Measurements from ENCODE around the gene LCAT. TPM values are rescaled to one million over a fixed set of nuclear protein-coding genes. Genes with fewer than 3 reads are reported as not detected.

LCAT gene
- total RNA-seq, 1 donor from 2014 or later: 17.0 TPM

DNA sequence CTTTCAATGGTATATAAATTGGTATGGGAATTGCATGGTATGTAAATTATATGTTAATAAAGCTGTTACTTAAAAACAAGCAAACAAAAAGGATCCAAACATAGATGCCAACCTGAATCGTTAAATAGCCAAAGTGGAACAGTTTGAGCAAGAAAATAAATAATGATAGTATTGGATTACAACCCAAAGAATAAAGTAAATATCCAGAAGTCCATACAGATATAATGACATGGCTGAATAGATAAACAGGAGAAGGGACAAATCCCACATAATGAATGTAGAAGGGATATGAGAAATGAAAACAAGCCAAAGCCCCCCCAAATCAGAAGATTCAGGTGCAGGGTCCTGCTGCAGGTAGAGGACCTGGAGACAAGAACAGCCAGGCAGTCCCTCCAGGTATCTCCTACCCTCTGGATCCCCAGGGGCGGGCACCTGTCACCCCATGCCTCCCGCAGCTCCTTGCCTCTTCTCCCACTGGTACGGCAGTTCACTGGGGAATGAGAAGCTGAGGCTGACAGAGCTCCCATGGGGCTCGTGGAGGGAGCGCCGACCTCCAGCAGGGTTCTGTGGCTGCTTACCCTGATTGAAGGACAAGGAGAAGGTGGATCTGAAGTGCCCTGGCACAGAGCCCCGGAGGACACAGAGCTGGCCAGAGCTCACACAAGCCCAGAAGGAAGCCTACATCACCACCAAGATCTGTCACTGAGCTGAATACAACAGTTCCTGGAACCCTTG, 9.9 kb upstream of the LCAT start:
- Mint-ChIP-seq H3K4me3 (no peak overlapping the region), H3K9me3 (no peaks in the 10 kb centered on the region), H3K36me3 (ENCODE audit: low read depth) (peaks cover 29% of the 10 kb centered on the region), H3K4me1 (no peaks in the 10 kb centered on the region), H3K27ac (no peak overlapping the region), H3K27me3 (no peaks in the 10 kb centered on the region)
- TF ChIP-seq, protein P1, sequence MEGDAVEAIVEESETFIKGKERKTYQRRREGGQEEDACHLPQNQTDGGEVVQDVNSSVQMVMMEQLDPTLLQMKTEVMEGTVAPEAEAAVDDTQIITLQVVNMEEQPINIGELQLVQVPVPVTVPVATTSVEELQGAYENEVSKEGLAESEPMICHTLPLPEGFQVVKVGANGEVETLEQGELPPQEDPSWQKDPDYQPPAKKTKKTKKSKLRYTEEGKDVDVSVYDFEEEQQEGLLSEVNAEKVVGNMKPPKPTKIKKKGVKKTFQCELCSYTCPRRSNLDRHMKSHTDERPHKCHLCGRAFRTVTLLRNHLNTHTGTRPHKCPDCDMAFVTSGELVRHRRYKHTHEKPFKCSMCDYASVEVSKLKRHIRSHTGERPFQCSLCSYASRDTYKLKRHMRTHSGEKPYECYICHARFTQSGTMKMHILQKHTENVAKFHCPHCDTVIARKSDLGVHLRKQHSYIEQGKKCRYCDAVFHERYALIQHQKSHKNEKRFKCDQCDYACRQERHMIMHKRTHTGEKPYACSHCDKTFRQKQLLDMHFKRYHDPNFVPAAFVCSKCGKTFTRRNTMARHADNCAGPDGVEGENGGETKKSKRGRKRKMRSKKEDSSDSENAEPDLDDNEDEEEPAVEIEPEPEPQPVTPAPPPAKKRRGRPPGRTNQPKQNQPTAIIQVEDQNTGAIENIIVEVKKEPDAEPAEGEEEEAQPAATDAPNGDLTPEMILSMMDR (IDR thresholded peaks at IDR 0.05): no peak
- intact Hi-C loops (cut with micrococcal nuclease): no loop called here
- ATAC-seq (ENCODE audit: low read depth) (no peak), DNase-seq (no peak)
- ChIA-PET CTCF (no interaction called here), POLR2A (interaction anchor here (0.5 to 0.6 kb wide), 2 partner anchors 87 to 273 kb away, joined by 3 to 6 read pairs; no protein-coding TSS in a partner anchor)

DNA sequence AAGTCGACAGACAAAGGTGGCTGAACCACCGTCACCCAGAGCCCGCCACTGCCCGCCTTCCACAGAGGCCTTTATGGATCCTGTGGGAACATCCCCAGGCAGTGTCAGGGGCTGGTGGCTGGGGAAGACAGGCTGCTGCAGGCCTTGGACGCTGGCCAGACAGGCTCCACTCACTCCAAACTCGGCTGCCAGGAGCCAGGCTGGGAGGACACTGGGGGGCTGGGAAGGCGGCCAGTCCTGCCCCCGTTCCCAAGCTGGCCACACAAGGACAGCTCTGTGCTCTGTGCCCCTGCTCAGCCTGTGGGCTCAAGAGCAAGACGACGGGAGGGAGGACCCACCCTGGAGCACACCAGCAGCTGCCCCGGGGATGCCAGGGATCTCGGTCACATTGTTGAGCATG, 7.6 kb upstream of the LCAT start:
- Mint-ChIP-seq H3K27ac (no peak overlapping the region), H3K27me3 (no peaks in the 10 kb centered on the region), H3K4me3 (no peak overlapping the region), H3K4me1 (no peaks in the 10 kb centered on the region), H3K9me3 (no peaks in the 10 kb centered on the region), H3K36me3 (ENCODE audit: low read depth) (peaks cover 27% of the 10 kb centered on the region)
- ATAC-seq (ENCODE audit: low read depth) (no peak), DNase-seq (no peak)
- POLR2A ChIA-PET: no interaction called here
- intact Hi-C loops (cut with micrococcal nuclease): no loop called here
- CTCF ChIA-PET: no interaction called here
- TF ChIP-seq, protein P1 (IDR thresholded peaks at IDR 0.05): no peak

DNA sequence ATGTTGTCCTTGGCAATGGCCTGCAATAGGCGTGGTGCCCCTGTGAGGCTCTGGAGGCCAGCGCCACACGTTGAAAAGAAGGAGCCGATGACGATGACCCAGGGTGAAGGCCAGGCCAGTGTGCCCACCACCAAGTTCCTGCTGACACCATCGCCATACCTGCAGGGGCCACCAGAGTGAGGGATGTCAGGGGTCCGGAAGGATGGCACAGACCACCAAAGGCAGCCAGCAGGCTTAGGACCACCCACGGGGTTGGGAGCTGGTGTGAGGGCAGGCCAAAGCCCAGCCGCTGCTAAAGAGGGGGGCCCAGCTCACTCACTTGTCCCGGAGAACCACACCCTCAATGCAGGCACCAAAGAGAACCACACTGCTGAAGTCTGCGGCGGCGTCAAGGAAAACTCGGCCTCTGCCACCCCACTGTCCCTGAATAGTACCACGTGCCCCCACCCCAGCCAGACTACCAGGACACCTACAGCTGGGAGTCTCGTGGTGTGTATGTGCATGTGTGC, 6.5 kb upstream of the LCAT start:
- Mint-ChIP-seq H3K36me3 (ENCODE audit: low read depth) (peaks cover 34% of the 10 kb centered on the region), H3K9me3 (no peaks in the 10 kb centered on the region), H3K4me1 (no peaks in the 10 kb centered on the region), H3K27me3 (no peaks in the 10 kb centered on the region), H3K4me3 (no peak overlapping the region), H3K27ac (no peak overlapping the region)
- ATAC-seq (ENCODE audit: low read depth) (no peak), DNase-seq (no peak)
- TF ChIP-seq, protein P1 (IDR thresholded peaks at IDR 0.05): no peak
- CTCF ChIA-PET: no interaction called here
- intact Hi-C loops (cut with micrococcal nuclease): no loop called here
- POLR2A ChIA-PET: no interaction called here

DNA sequence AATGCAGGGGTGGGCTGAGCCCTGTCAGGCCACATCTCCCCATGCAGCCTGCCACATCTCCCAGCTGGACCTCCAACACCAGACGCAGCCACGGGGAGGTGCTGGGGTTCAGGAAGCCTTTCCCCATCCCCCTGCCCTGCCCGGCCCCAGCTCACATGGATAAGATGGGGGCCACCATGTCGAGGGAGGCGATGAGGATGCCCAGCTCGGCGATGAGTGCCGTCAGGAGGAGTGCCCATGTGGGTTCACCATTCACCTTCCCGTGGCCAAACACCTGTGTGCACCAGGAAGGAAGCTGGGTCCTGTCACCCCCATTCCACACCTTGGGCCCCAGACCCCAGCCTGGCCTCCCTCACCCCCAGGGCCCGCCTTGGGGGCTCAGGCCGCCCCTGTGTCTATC, 5.7 kb upstream of the LCAT start:
- POLR2A ChIA-PET: no interaction called here
- H3K36me3 Mint-ChIP-seq (ENCODE audit: low read depth): peaks cover 34% of the 10 kb centered on the region

DNA sequence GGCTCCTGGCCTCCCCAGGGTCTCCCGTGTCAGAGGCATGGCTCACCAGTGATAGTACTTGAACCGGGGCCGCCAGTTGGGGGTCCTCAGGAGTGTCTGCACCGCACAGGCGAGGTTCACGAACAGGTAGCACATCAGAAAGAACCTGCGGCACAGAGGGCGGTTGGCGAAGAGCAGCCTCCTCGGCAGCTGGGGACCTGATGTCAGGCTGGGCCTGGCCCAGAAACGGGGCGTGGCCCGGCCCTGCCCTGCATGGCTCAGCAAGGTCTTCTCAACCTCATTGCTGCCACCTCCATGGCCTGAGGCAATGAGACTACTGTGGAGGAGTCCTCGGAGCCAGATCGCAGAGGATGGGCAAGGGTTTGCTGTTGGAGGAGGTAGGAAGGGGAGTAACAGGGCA, 4.1 kb upstream of the LCAT start:
- CTCF ChIA-PET: no interaction called here
- Mint-ChIP-seq H3K27me3 (no peaks in the 10 kb centered on the region), H3K9me3 (no peaks in the 10 kb centered on the region), H3K4me3 (no peak overlapping the region), H3K4me1 (no peaks in the 10 kb centered on the region), H3K27ac (no peak overlapping the region), H3K36me3 (ENCODE audit: low read depth) (peaks cover 25% of the 10 kb centered on the region)
- POLR2A ChIA-PET: interaction anchor here (0.6 kb wide), 2 partner anchors 14 to 92 kb away, joined by 3 to 6 read pairs; no protein-coding TSS in a partner anchor
- ATAC-seq (ENCODE audit: low read depth) (no peak), DNase-seq (no peak)
- intact Hi-C loops (cut with micrococcal nuclease): no loop called here
- TF ChIP-seq, protein P1 (IDR thresholded peaks at IDR 0.05): no peak

More for the DNA sequence above, 5.7 kb upstream of the LCAT start:
- no peak overlapping the region for H3K27ac Mint-ChIP-seq
- intact Hi-C loops (cut with micrococcal nuclease): no loop called here
- TF ChIP-seq, protein P1 (IDR thresholded peaks at IDR 0.05): no peak
- ATAC-seq (ENCODE audit: low read depth) (no peak), DNase-seq (no peak)
- no peaks in the 10 kb centered on the region for H3K9me3 Mint-ChIP-seq
- no peaks in the 10 kb centered on the region for H3K4me1 Mint-ChIP-seq
- CTCF ChIA-PET: no interaction called here
- H3K27me3 Mint-ChIP-seq: no peaks in the 10 kb centered on the region
- no peak overlapping the region for H3K4me3 Mint-ChIP-seq

All from activated B cell treated with CpG ODN at 0.5 μM for 24 hours (primary cell).